Measurements from ENCODE around the gene CHRNE.

DNA sequence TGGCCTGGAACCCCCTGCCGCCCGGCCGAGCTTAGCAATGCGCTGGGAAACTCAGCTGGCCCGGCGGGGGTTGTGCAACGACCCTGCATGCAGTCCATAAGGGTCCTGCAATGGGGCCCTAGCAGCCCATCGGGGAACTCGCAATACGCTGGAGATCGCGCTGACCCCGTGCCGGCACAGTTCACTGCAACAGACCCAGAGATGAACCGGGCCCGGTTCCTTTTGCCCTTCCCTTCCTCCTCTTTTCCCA is 36.6 kb upstream of the CHRNE start:
- TF ChIP-seq POLR2AphosphoS5 (IDR thresholded peaks at IDR 0.05; ENCODE audit: low read depth, low read length): no peak
- TF ChIP-seq CBX5 (IDR thresholded peaks at IDR 0.05; ENCODE audit: low read depth, low read length): no peak
- TF ChIP-seq ZNF274 (IDR thresholded peaks at IDR 0.05; ENCODE audit: borderline replicate concordance, extremely low read depth, low read length): no peak
- no peak for TF ChIP-seq CTCF (IDR thresholded peaks at IDR 0.05; ENCODE audit: control extremely low read depth in 1 of 3, insufficient read depth in 1 of 3, low read depth in 1 of 3, low read length in 3 of 3)
- no peak for TF ChIP-seq SP1 (IDR thresholded peaks at IDR 0.05; ENCODE audit: low read depth, low read length)
- TF ChIP-seq JUND (IDR thresholded peaks at IDR 0.05; ENCODE audit: low read length): no peak
- TF ChIP-seq EZH2 (IDR thresholded peaks at IDR 0.05; ENCODE audit: low read depth, low read length, severe bottlenecking): no peak
- TF ChIP-seq SP2 (IDR thresholded peaks at IDR 0.05; ENCODE audit: low read length): no peak
- TF ChIP-seq PHF8 (conservative IDR thresholded peaks at IDR 0.05; ENCODE audit: low read depth, low read length): no peak
- TF ChIP-seq BACH1 (IDR thresholded peaks at IDR 0.05; ENCODE audit: low read length): no peak
- no peak for TF ChIP-seq SRF (IDR thresholded peaks at IDR 0.05; ENCODE audit: low read depth, low read length)
- no peak for TF ChIP-seq CHD1 (IDR thresholded peaks at IDR 0.05; ENCODE audit: low read depth, low read length)
- no peak for TF ChIP-seq RAD21 (IDR thresholded peaks at IDR 0.05 in 1 of 2, conservative IDR thresholded peaks at IDR 0.05 in 1 of 2; ENCODE audit: low read depth in 2 of 2, low read length in 2 of 2)

Measured in H1 (cell line).